Colonic mucosa (tissue), 4 donors: ENCODE results near the gene PEDS1. TPM values are rescaled to one million over a fixed set of nuclear protein-coding genes. Genes with fewer than 3 reads are reported as not detected.
"Not testable (repeated sequence)": the region's sequence is repeated elsewhere in the genome, so short reads cannot be mapped to it uniquely, and the experiment has no call there.

ENCODE experiments used
- DNase-seq: peaks from one replicate; pipeline ENCODE4 v3.0.0-alpha.2; 2020
- H3K27ac ChIP-seq: fragments of 200-600 bp; one replicate; pipeline ENCODE4 v1.8.0; 2021
- H3K27me3 ChIP-seq: fragments of 200-600 bp; one replicate; pipeline ENCODE4 v1.8.0; 2021
- H3K36me3 ChIP-seq: fragments of 200-600 bp; one replicate; pipeline ENCODE4 v1.8.0; 2021
- H3K4me1 ChIP-seq: fragments of 200-600 bp; one replicate; pipeline ENCODE4 v1.8.0; 2021; ENCODE audit warnings: mild to moderate bottlenecking
- H3K4me3 ChIP-seq: fragments of 200-600 bp; one replicate; pipeline ENCODE4 v1.8.0; 2021
- H3K9ac ChIP-seq, 2 donors: one replicate each; pipeline ENCODE4 v1.7.0; 2013; ENCODE audit warnings: control low read depth in 2 of 2, low read depth in 2 of 2, low read length in 2 of 2
- H3K9me3 ChIP-seq: fragments of 200-600 bp; one replicate; pipeline ENCODE4 v1.8.0; 2021
- CTCF ChIP-seq: fragments of 200-600 bp; IDR thresholded peaks from one replicate; pipeline ENCODE4 v1.8.0; 2022; ENCODE audit warnings: antibody characterized with exemption, mild to moderate bottlenecking
- intact Hi-C: fragments of 100-400 bp; cut with DNase I; formaldehyde crosslinking; loops from one replicate; pipeline ENCODE4 v1.14.1; 2022
- total RNA-seq, 2 donors: library from RNA; stranded (reverse); fragmentation: NEBNext Ultra II Directional in 1 of 2; extraction: Animal tissue kit (Norgen Biotek cat#: 25700) in 1 of 2; gene quantifications; one replicate each; pipeline ENCODE4 v1.2.1, GENCODE V29; 2021
- donor health status: healthy.
- donor health status: DM: no; HTN: no; CAD: no.
- donor health status: DM: no; HTN: no; CAD: no.

The PEDS1 gene
- total RNA-seq, 2 donors from 2014 or later: 23.1 to 29.1 TPM

- no peak overlapping the region for H3K27ac ChIP-seq
- no peak overlapping the region for H3K9ac ChIP-seq
Observed at GRCh38 chr20:50138120-50138478, 15.4 kb downstream of the PEDS1 start.

GRCh38 chr20:50137702-50138101, 15.8 kb downstream of the PEDS1 start:
- DNase-seq, H3K27ac ChIP-seq, H3K4me3 ChIP-seq, H3K9me3 ChIP-seq, H3K27me3 ChIP-seq, intact Hi-C loops, H3K4me1 ChIP-seq, H3K36me3 ChIP-seq, H3K9ac ChIP-seq: not testable (repeated sequence)

More at GRCh38 chr20:50138120-50138478, 15.4 kb downstream of the PEDS1 start:
- Histone ChIP-seq H3K27me3 (no peaks in the 10 kb centered on the region), H3K4me3 (no peak overlapping the region), H3K4me1 (no peaks in the 10 kb centered on the region), H3K36me3 (no peaks in the 10 kb centered on the region), H3K9me3 (no peaks in the 10 kb centered on the region)
- no peak for DNase-seq
- no peak for TF ChIP-seq CTCF
- intact Hi-C loops: no loop called here

GRCh38 chr20:50136822-50137599, 16.5 kb downstream of the PEDS1 start:
- H3K4me1 ChIP-seq: no peaks in the 10 kb centered on the region
- no peak for DNase-seq
- intact Hi-C loops: no loop called here
- H3K4me3 ChIP-seq: no peak overlapping the region
- no peaks in the 10 kb centered on the region for H3K9me3 ChIP-seq
- TF ChIP-seq CTCF: no peak
- H3K27me3 ChIP-seq: no peaks in the 10 kb centered on the region
- H3K9ac ChIP-seq: no peak overlapping the region
- no peak overlapping the region for H3K27ac ChIP-seq
- H3K36me3 ChIP-seq: no peaks in the 10 kb centered on the region

GRCh38 chr20:50135157-50135556, 18.4 kb downstream of the PEDS1 start:
- H3K27me3 ChIP-seq, intact Hi-C loops, H3K9ac ChIP-seq, H3K36me3 ChIP-seq, H3K9me3 ChIP-seq, DNase-seq, H3K4me3 ChIP-seq, H3K4me1 ChIP-seq, H3K27ac ChIP-seq: not testable (repeated sequence)

- Histone ChIP-seq H3K27me3 (no peaks in the 10 kb centered on the region), H3K9ac (no peak overlapping the region), H3K4me1 (no peaks in the 10 kb centered on the region), H3K4me3 (no peak overlapping the region), H3K36me3 (no peaks in the 10 kb centered on the region), H3K9me3 (no peaks in the 10 kb centered on the region), H3K27ac (no peak overlapping the region)
- TF ChIP-seq CTCF: no peak
- intact Hi-C loops: no loop called here
- DNase-seq: no peak
Observed at GRCh38 chr20:50133474-50134217, 19.9 kb downstream of the PEDS1 start.

- Histone ChIP-seq H3K4me1 (no peaks in the 10 kb centered on the region), H3K9me3 (no peaks in the 10 kb centered on the region), H3K36me3 (peaks cover 3% of the 10 kb centered on the region), H3K27ac (no peak overlapping the region), H3K27me3 (no peaks in the 10 kb centered on the region), H3K9ac (no peak overlapping the region), H3K4me3 (no peak overlapping the region)
- no peak for TF ChIP-seq CTCF
- no peak for DNase-seq
- intact Hi-C loops: no loop called here
Observed at GRCh38 chr20:50133041-50133440, 20.5 kb downstream of the PEDS1 start.
